Measurements from ENCODE around the gene OLFML1.

The OLFML1 gene

GRCh38 chr11:7449841-7450214, 35.5 kb upstream of the OLFML1 start:
- CTCF ChIA-PET, result interaction anchor here (1.1 to 1.6 kb wide), 3 partner anchors 8 to 216 kb away, joined by 3 to 8 read pairs (median 5); no protein-coding TSS in a partner anchor
- POLR2A ChIA-PET, result no interaction called here

DNA sequence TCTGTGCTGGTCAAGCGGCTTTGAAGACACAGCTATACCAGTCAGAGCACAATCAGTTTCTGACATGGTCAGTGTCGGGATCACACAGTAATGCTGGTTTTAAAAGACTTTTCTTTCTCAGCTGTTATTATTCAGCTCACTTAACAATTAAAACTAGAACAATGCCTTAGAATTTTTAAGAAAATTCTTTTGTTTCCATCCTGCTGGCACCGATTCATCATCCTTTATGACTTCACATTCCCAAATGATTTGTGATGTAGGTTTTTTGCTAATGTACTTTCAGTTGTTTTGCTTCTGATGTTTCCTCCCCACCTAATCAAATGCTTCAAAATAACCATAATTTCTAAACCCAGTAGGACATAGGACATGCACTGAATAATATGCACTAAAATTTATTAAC, 34.5 kb upstream of the OLFML1 start:
- ChIA-PET CTCF (interaction anchor here (0.8 to 1.6 kb wide), 4 partner anchors 9 to 215 kb away, joined by 3 to 8 read pairs (median 5); no protein-coding TSS in a partner anchor), POLR2A (no interaction called here)
- Histone ChIP-seq H3K27ac (ENCODE audit: extremely low read depth, low read depth, low read length) (no peak overlapping the region), H3K4me1 (ENCODE audit: control insufficient read depth, insufficient read depth, low read length) (no peaks in the 10 kb centered on the region), H3K36me3 (ENCODE audit: control insufficient read depth in 2 of 2, insufficient read depth in 1 of 2, low read length in 2 of 2) (peaks cover 0 to 28% of the 10 kb centered on the region in 2 experiments; a peak in 1 of 3 replicates), H3K4me3 (ENCODE audit: low read depth, low read length) (no peak overlapping the region), H3K9me3 (ENCODE audit: control insufficient read depth, insufficient read depth, low read depth, low read length) (no peaks in the 10 kb centered on the region)
- no peak for TF ChIP-seq GLI2 (tag by site-specific recombination; IDR thresholded peaks at IDR 0.05; ENCODE audit: borderline replicate concordance, low read depth)
- TF ChIP-seq TRIM28 (IDR thresholded peaks at IDR 0.05; ENCODE audit: borderline replicate concordance, low read length), result no peak
- no peak for TF ChIP-seq ZNF785 (tag by site-specific recombination; IDR thresholded peaks at IDR 0.05)
- no peak for TF ChIP-seq ZNF354C (tag by site-specific recombination; IDR thresholded peaks at IDR 0.05; ENCODE audit: borderline replicate concordance, low read depth)
- no peak for TF ChIP-seq ZNF394 (tag by site-specific recombination; IDR thresholded peaks at IDR 0.05; ENCODE audit: borderline replicate concordance)
- no peak for TF ChIP-seq BCL11A (tag by site-specific recombination; IDR thresholded peaks at IDR 0.05; ENCODE audit: low read depth)
- no peak for TF ChIP-seq SCRT2 (tag by site-specific recombination; IDR thresholded peaks at IDR 0.05)

More at GRCh38 chr11:7449841-7450214, 35.5 kb upstream of the OLFML1 start:
- TF ChIP-seq ZNF121 (tag by site-specific recombination; IDR thresholded peaks at IDR 0.05) (no peak), ZBTB11 (tag by site-specific recombination; conservative IDR thresholded peaks at IDR 0.05; ENCODE audit: low read depth) (no peak), ZBTB21 (tag by site-specific recombination; IDR thresholded peaks at IDR 0.05) (no peak), ZNF433 (tag by site-specific recombination; IDR thresholded peaks at IDR 0.05; ENCODE audit: low read depth) (no peak), ZNF133 (tag by site-specific recombination; IDR thresholded peaks at IDR 0.05) (no peak), MZF1 (tag by site-specific recombination; IDR thresholded peaks at IDR 0.05; ENCODE audit: borderline replicate concordance) (no peak), ZNF169 (tag by site-specific recombination; IDR thresholded peaks at IDR 0.05) (no peak)
- TF ChIP-seq, protein P1, sequence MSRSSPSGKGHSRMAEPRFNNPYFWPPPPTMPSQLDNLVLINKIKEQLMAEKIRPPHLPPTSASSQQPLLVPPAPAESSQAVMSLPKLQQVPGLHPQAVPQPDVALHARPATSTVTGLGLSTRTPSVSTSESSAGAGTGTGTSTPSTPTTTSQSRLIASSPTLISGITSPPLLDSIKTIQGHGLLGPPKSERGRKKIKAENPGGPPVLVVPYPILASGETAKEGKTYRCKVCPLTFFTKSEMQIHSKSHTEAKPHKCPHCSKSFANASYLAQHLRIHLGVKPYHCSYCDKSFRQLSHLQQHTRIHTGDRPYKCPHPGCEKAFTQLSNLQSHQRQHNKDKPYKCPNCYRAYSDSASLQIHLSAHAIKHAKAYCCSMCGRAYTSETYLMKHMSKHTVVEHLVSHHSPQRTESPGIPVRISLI (tag by site-specific recombination; IDR thresholded peaks at IDR 0.05), result no peak
- Histone ChIP-seq H3K4me3 (ENCODE audit: low read depth, low read length) (no peak overlapping the region), H3K27ac (ENCODE audit: extremely low read depth, low read depth, low read length) (no peak overlapping the region), H3K9me3 (ENCODE audit: control insufficient read depth, insufficient read depth, low read depth, low read length) (no peaks in the 10 kb centered on the region), H3K36me3 (ENCODE audit: control insufficient read depth in 2 of 2, insufficient read depth in 1 of 2, low read length in 2 of 2) (peaks cover 0 to 28% of the 10 kb centered on the region in 2 experiments; a peak in 1 of 3 replicates), H3K4me1 (ENCODE audit: control insufficient read depth, insufficient read depth, low read length) (no peaks in the 10 kb centered on the region)

- CTCF ChIA-PET, result interaction anchor here (0.6 to 1.6 kb wide), 3 partner anchors 10 to 104 kb away, joined by 3 to 5 read pairs (median 5); no protein-coding TSS in a partner anchor
Measured at GRCh38 chr11:7451520-7451919, 33.8 kb upstream of the OLFML1 start.

More at GRCh38 chr11:7451520-7451919, 33.8 kb upstream of the OLFML1 start:
- Histone ChIP-seq H3K9me3 (ENCODE audit: control insufficient read depth, insufficient read depth, low read depth, low read length) (no peaks in the 10 kb centered on the region), H3K27ac (ENCODE audit: extremely low read depth, low read depth, low read length) (no peak overlapping the region), H3K4me3 (ENCODE audit: low read depth, low read length) (no peak overlapping the region), H3K4me1 (ENCODE audit: control insufficient read depth, insufficient read depth, low read length) (no peaks in the 10 kb centered on the region), H3K36me3 (ENCODE audit: control insufficient read depth in 2 of 2, insufficient read depth in 1 of 2, low read length in 2 of 2) (peaks cover 0 to 28% of the 10 kb centered on the region in 2 experiments; a peak in 1 of 3 replicates)
- TF ChIP-seq OVOL3 (tag by site-specific recombination; IDR thresholded peaks at IDR 0.05) (no peak), GLIS1 (tag by site-specific recombination; IDR thresholded peaks at IDR 0.05) (no peak), ZNF707 (tag by site-specific recombination; IDR thresholded peaks at IDR 0.05) (no peak), ZNF549 (tag by site-specific recombination; IDR thresholded peaks at IDR 0.05) (no peak), ZNF214 (tag by site-specific recombination; IDR thresholded peaks at IDR 0.05; ENCODE audit: borderline replicate concordance) (no peak), ZNF146 (tag by site-specific recombination; IDR thresholded peaks at IDR 0.05) (no peak), ZNF341 (tag by site-specific recombination; IDR thresholded peaks at IDR 0.05; ENCODE audit: low read depth) (no peak), KLF16 (tag by site-specific recombination; IDR thresholded peaks at IDR 0.05) (no peak), ZNF645 (tag by site-specific recombination; IDR thresholded peaks at IDR 0.05) (no peak), SCRT2 (tag by site-specific recombination; IDR thresholded peaks at IDR 0.05) (no peak), BCL6B (tag by site-specific recombination; IDR thresholded peaks at IDR 0.05) (no peak)
- POLR2A ChIA-PET, result interaction anchor here (0.5 to 0.7 kb wide), 2 partner anchors 24 to 170 kb away, joined by 3 to 4 read pairs; no protein-coding TSS in a partner anchor

Measured in HEK293 (cell line).